ENCODE data around the gene SLC6A6. TPM values are rescaled to one million over a fixed set of nuclear protein-coding genes. Genes with fewer than 3 reads are reported as not detected.

Gene SLC6A6
- total RNA-seq, 4 donors from 2014 or later, result 15.0 to 36.2 (median 23.7) TPM

DNA sequence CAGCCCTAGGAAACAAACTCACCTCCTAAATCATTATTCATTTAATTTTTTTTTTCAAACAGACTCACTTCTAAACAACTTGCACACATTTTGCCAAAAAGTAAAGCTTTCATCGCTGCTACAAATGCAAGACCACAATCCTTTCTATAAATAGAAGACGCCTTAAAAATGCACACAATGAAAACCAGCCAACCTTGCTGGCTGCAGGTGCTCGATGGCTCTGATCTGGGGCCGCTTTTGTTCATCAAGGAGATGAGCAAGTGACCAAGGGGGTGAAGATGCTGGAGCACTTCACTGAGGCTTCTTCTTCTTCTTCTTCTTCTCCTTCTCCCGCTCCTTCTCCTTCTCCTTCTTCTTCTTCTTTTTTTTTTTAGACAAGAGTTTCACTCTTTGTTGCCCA, 12.7 kb upstream of the SLC6A6 start:
- no peak overlapping the region for H3K4me3 ChIP-seq
- H3K36me3 ChIP-seq, result no peaks in the 10 kb centered on the region
- H3K4me1 ChIP-seq, result peaks cover 0 to 43% (median 40%) of the 10 kb centered on the region in 4 donors
- TF ChIP-seq, protein P1, sequence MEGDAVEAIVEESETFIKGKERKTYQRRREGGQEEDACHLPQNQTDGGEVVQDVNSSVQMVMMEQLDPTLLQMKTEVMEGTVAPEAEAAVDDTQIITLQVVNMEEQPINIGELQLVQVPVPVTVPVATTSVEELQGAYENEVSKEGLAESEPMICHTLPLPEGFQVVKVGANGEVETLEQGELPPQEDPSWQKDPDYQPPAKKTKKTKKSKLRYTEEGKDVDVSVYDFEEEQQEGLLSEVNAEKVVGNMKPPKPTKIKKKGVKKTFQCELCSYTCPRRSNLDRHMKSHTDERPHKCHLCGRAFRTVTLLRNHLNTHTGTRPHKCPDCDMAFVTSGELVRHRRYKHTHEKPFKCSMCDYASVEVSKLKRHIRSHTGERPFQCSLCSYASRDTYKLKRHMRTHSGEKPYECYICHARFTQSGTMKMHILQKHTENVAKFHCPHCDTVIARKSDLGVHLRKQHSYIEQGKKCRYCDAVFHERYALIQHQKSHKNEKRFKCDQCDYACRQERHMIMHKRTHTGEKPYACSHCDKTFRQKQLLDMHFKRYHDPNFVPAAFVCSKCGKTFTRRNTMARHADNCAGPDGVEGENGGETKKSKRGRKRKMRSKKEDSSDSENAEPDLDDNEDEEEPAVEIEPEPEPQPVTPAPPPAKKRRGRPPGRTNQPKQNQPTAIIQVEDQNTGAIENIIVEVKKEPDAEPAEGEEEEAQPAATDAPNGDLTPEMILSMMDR (IDR thresholded peaks at IDR 0.05), result no peak
- TF ChIP-seq POLR2AphosphoS5 (IDR thresholded peaks at IDR 0.05) (no peak), POLR2A (IDR thresholded peaks at IDR 0.05; ENCODE audit: low read depth) (no peak), EP300 (IDR thresholded peaks at IDR 0.05) (no peak)
- H3K9me3 ChIP-seq, result peaks cover 0 to 4% (median 0%) of the 10 kb centered on the region in 4 donors
- intact Hi-C loops (cut with DNase I), result loop anchor here (10.0 kb wide), 1 partner anchor 125 kb away; no protein-coding TSS in a partner anchor
- DNase-seq (ENCODE audit: extremely low spot score), result no peak
- H3K27ac ChIP-seq (replicated peaks in 1 of 4), result no peak overlapping the region
- WGBS, result 50% methylated on average over 5 of the region's 5 CpGs
- peaks cover 0 to 6% (median 0%) of the 10 kb centered on the region in 4 donors for H3K27me3 ChIP-seq

DNA sequence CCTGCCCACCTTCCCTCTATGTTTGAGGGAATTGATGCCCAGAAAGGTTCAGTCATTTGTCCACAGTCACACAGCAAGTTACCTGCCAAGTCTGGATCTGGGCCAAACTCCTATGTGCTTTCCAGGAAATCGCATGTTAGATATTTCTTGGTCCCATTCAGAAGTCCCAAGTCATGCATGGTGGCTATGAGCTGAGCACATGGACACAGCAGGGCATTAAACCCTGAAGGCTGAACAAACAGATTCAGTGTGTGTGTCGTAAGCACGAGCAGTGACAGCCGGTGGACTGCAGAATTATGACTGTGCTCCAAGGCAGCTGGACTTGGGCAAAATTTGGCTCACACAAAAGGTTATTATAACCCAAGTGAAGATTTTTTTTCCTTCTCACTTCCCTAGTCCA, 11.4 kb upstream of the SLC6A6 start:
- DNase-seq (ENCODE audit: extremely low spot score), result no peak
- intact Hi-C loops (cut with DNase I), result loop anchor here (10.0 kb wide), 1 partner anchor 126 kb away; no protein-coding TSS in a partner anchor
- no peak overlapping the region for H3K4me3 ChIP-seq
- peak overlapping the region; percentile 45 to 59 (median 50) for H3K27ac ChIP-seq (replicated peaks in 1 of 4)
- peaks cover 0 to 43% (median 40%) of the 10 kb centered on the region in 4 donors for H3K4me1 ChIP-seq
- WGBS, result 31% methylated on average over 4 of the region's 4 CpGs
- peaks cover 0 to 6% (median 0%) of the 10 kb centered on the region in 4 donors for H3K27me3 ChIP-seq
- no peaks in the 10 kb centered on the region for H3K9me3 ChIP-seq
- TF ChIP-seq, protein P1 (IDR thresholded peaks at IDR 0.05), result no peak
- TF ChIP-seq EP300 (IDR thresholded peaks at IDR 0.05), result no peak
- TF ChIP-seq POLR2AphosphoS5 (IDR thresholded peaks at IDR 0.05), result peak; percentile 66 to 86
- no peak for TF ChIP-seq POLR2A (IDR thresholded peaks at IDR 0.05; ENCODE audit: low read depth)
- H3K36me3 ChIP-seq, result no peaks in the 10 kb centered on the region

DNA sequence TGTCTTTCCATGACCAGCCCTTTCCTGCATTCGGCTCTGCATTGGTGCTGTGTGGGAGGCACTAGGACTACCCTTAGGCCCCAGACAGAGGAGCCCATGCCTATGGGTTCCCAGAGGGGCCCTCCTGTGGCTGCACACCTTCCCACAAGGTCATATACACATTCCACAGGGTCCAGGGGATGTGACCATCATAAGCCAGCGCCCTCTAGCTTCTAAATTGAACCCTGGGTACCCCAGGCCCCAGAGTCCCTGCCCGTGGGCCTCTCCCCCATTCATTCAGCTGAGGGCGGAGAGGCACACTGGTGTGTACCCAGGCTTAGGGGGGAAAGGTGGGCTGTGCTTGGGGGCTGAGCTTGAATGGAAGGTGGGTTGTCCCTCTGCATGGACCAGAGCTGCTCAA, 10.2 kb upstream of the SLC6A6 start:
- intact Hi-C loops (cut with DNase I), result loop anchor here (10.0 kb wide), 1 partner anchor 127 kb away; no protein-coding TSS in a partner anchor
- Histone ChIP-seq H3K4me1 (peaks cover 0 to 43% (median 40%) of the 10 kb centered on the region in 4 donors), H3K9me3 (no peaks in the 10 kb centered on the region), H3K36me3 (no peaks in the 10 kb centered on the region), H3K27me3 (peaks cover 0 to 6% (median 0%) of the 10 kb centered on the region in 4 donors), H3K27ac (replicated peaks in 1 of 4) (peak overlapping the region in 2 of 4 donors; percentile 29 to 57), H3K4me3 (no peak overlapping the region)
- TF ChIP-seq POLR2A (IDR thresholded peaks at IDR 0.05; ENCODE audit: low read depth), result no peak
- TF ChIP-seq, protein P1 (IDR thresholded peaks at IDR 0.05), result no peak
- TF ChIP-seq EP300 (IDR thresholded peaks at IDR 0.05), result no peak
- TF ChIP-seq POLR2AphosphoS5 (IDR thresholded peaks at IDR 0.05), result no peak
- WGBS, result 89% methylated on average over 4 of the region's 4 CpGs
- no peak for DNase-seq (ENCODE audit: extremely low spot score)

DNA sequence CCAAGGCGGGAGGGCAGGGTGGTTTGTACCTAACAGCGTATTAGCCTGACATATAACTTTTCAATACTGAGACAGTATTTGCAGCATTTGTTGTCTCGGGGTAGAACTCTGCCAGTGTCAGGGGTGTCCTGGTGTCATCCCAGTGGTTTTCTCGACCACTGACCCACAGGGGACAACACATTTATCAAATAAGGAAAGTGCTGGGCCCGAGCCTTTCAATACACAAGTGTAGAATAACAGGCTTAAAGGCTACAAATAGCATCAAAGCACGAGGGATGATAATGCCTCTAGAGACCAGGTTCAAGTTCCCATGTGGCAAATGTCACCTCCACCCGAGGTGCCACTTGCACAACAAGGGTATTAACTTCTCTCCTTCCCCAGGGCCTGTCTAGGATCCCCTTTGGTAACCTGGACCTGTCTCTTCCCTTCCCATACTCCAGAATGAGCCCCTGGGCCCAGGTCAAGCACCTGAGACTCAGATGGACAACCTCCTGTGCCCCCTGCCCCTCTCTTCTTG, 9.5 kb upstream of the SLC6A6 start:
- peaks cover 0 to 45% (median 42%) of the 10 kb centered on the region in 4 donors for H3K4me1 ChIP-seq
- intact Hi-C loops (cut with DNase I), result loop anchor here (10.0 kb wide), 1 partner anchor 128 kb away; no protein-coding TSS in a partner anchor
- peak overlapping the region; percentile 35 to 64 (median 60) for H3K27ac ChIP-seq (replicated peaks in 1 of 4)
- 97% methylated on average over 7 of the region's 7 CpGs for WGBS
- TF ChIP-seq, protein P1 (IDR thresholded peaks at IDR 0.05), result no peak
- TF ChIP-seq EP300 (IDR thresholded peaks at IDR 0.05) (no peak), POLR2AphosphoS5 (IDR thresholded peaks at IDR 0.05) (no peak), POLR2A (IDR thresholded peaks at IDR 0.05; ENCODE audit: low read depth) (no peak)
- DNase-seq (ENCODE audit: extremely low spot score), result no peak
- H3K27me3 ChIP-seq, result peaks cover 0 to 6% (median 0%) of the 10 kb centered on the region in 4 donors
- H3K4me3 ChIP-seq, result no peak overlapping the region
- no peaks in the 10 kb centered on the region for H3K9me3 ChIP-seq
- H3K36me3 ChIP-seq, result no peaks in the 10 kb centered on the region
